ENCODE measurements around the gene ESR2. TPM values are rescaled to one million over a fixed set of nuclear protein-coding genes. Genes with fewer than 3 reads are reported as not detected.
A peak's percentile ranks its signal among the peaks of the same experiment; 100 is the strongest.

Gene ESR2
- total RNA-seq, 2 donors from 2014 or later = 0.31 to 1.3 TPM

- intact Hi-C loops (cut with DNase I) = no loop called here
- ATAC-seq (peak; percentile 85 to 89), DNase-seq (peak; percentile 63)
Measured at GRCh38 chr14:64209444-64210131, 84.6 kb downstream of the ESR2 start.

DNA sequence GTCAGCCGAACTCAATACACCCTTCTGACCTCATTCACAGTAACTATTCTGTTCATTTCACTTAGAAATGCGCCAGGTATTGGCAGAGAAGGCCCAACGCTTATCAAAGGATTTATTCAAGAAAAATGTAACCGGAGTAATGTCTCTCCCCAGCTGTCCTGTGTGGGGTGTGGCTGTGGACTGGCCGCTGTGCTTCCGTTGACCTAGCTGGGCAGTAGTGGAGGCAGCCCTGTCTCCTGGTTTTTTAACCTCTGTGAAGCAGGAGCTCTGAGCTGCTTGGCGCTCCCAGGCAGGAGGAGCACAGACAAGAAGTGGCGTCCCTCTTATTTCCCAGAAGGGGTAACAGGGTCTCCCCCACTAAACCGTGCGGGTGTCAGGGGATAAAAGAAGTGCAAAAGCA lies 85.2 kb downstream of the ESR2 start:
- no peak for DNase-seq
- ATAC-seq = peak; percentile 16 to 60
- intact Hi-C loops (cut with DNase I) = no loop called here

DNA sequence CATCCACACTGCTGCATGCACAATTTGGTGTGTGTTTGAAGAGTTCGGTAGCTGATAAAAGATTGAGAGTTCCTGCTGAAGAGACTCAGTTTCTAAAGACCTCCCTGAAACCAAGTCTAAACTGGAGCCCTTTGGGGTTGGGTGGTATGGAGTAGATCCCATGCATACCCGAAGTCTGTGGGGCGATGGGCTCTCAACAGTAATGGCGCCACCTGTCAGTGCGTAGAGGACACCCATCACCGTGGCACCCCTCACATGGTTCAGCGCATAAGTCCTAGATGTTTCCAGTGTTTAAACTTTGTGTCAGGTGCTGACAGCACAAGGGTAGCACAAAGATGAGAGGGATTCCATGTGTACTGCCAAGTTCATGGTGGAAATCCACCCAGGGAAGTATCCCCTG lies 85.9 kb downstream of the ESR2 start:
- no peak for ATAC-seq
- no peak for DNase-seq
- intact Hi-C loops (cut with DNase I) = no loop called here

DNA sequence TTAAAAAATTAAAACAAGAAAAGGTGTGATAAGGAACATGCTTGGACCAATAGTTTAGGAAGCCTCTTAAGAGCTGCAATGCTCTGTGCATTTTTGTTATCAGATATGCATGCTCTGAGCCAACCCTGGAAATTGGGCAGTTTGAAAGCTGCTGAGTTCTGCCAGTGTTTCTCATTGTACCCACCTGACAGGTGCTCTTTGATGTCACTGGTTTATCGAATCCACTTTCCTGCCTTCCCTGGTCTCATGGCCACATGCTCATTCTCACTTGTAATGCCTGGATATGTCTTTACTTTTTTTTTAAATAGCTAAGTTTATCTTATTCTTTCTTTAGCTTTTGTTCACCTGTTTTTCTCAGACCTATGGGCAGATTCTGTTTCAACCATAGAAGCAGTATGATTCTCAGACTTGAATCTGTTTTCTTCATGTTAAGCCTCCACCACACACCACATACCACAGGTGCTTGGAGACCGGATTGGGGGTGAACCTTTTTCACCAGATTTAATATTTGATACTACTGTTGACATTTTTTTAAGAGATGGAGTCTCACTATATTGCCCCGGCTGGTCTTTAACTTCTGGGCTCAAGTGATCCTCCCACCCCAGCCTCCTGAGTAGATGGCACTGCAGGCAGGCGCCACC lies 90.7 kb downstream of the ESR2 start:
- no peak for DNase-seq
- ATAC-seq = no peak
- intact Hi-C loops (cut with DNase I) = no loop called here

DNA sequence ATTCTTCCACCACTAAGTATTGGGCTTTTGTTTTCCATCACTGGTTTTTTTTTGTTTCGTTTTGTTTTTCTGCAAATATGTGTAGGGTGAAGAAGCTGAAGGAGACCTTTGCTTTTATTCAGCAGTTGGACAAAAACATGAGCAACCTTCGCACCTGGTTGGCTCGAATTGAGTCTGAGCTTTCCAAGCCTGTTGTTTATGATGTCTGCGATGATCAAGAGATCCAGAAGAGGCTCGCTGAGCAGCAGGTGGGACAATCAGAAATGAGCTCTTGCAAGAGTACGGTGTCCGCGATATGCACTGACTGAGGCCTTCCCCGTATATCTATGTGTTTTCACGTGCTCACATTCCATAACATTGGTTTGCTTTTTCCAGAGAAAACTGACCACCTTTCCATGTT lies 91.5 kb downstream of the ESR2 start:
- ATAC-seq = no peak
- intact Hi-C loops (cut with DNase I) = no loop called here
- DNase-seq = no peak

DNA sequence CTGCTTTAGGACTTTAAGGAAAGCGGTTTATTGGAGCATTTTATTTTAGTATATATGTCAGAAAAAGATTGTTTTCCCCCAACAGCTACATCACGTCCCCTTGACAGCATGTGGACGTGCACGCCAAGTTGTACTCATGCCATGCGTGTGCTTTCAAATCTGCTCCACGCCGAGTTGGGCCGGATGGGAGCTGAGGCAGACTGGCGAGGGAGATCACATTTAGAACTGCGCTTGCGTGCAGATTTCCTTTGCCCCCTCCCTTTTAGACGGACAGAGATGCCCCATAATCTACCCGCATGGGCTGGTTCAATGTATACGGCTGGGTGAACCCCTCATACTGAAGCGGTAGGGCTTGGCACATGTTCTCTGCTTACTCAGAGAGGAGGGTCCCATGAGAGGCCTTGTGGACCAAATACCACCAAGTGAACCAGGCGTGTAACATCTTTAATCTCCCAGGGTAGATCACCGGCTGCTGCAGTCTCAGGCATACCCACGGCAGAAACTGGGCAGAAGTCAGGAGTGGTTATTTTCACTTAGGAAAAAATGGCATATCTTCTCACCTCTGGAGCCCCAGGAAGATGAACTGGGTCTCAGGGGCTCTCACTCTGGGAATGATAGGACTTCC lies 92.1 kb downstream of the ESR2 start:
- intact Hi-C loops (cut with DNase I) = no loop called here
- ATAC-seq (no peak), DNase-seq (no peak)

DNA sequence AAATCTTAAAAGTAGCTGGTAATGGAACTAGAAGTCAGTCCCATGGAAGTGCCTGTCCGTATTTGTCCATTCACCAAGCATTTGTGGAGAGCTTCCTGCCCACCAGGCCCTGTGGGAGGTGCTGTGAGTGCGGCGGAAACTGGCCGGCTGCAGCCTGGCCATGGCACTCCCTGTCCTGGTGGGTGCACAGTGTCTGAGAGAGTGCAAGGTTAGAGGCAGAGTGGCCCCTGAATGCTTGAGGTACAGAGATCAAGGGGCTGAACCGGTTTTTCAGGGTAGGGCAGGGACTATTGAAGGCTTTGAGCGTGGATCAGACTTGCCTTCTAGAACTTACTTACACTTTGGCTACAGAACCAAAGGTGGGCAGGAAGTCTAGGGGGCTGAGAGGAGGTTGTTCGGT lies 92.9 kb downstream of the ESR2 start:
- intact Hi-C loops (cut with DNase I) = no loop called here
- no peak for DNase-seq
- ATAC-seq = no peak

- ATAC-seq = peak; percentile 56 to 82
- DNase-seq = peak; percentile 51
- intact Hi-C loops (cut with DNase I) = no loop called here
Measured at GRCh38 chr14:64200170-64200569, 94.0 kb downstream of the ESR2 start.

DNA sequence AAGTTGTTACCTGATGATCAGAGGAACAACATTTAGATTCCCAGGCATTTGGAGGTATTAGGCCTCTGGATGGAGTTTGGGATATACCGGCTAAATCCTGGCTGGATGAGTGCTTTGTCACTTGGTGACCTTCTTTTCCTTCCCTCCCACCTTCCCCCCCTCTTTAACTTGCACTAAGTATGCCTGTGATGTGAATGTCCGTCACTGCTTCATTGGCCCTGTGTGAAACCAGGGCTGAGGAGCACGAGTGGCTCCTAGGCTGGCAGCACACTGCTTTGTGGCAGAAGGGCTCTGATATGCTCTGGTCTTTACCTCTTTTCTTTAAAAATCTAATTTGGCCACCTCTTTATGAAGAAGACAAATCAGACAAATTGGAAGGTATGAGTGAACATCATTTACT lies 95.7 kb downstream of the ESR2 start:
- intact Hi-C loops (cut with DNase I) = no loop called here
- ATAC-seq (no peak), DNase-seq (no peak)

DNA sequence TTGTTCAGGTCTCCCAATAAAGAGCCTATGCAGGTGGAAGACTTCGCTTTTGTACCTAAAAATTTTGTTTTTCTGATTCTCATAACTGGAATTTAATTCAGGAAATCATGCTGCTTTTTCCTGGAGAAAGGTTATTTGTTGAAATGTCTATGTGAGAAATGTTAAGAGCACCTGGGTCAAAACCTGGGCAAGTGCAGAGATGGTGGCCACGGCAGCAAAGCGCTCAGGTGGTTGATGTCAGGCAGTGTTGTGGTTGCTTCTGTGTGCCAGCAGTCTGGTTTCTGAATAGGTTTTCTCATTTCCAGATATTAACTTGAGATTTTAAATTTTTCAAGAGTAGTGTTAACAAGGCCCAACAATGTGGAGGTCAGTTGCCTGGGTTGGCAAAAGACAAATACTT lies 96.2 kb downstream of the ESR2 start:
- intact Hi-C loops (cut with DNase I) = no loop called here
- DNase-seq = no peak
- no peak for ATAC-seq

DNA sequence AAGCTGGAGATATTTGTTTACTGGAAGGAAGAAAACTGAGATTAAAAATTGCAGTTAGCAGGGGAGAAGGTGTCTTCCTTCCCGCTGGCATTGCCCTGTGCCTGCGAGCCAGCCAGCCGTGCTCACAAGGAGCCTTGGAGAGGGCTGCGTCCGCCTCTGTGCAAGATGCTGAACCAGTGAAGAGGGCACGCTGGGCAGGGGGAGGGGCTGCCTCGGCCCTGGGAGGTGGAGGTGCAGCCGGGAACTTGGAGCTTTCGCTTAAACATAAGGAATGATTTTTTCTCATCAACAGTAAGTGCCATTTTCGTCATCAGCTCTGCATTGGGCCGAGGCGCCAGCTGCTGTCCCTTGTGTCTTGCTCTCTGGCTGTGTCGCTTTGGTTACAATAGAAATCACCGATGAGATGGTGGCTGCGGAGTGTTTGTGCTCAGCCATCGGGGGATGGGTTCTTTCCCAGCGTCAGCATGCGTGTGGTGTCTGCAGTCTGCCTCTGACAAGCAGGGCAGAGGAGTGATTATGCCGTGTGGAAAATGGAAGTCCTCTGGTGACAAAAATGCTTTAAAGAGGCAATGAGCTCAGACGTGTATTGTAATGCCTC lies 97.3 kb downstream of the ESR2 start:
- ATAC-seq = peak; percentile 82
- intact Hi-C loops (cut with DNase I) = no loop called here
- DNase-seq = peak; percentile 58

DNA sequence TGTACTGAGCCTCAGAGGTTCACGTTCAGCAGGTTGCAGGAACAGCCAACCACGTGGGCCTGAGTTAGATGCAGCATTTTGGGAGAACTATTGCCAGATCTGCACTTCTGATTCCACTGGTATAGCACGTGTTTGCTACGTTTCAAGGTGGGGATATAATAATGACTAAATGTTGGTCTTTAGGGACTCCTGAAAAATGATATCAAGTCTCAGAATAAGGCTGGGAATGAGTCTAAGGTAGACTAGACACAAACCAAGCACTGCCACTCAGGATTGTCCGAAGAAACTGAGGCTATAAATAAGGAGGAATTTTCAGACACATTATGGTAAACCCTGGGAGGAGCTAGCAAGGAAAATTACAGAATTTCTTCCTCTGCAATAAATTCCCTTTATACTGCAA lies 98.1 kb downstream of the ESR2 start:
- DNase-seq = no peak
- intact Hi-C loops (cut with DNase I) = no loop called here
- no peak for ATAC-seq

DNA sequence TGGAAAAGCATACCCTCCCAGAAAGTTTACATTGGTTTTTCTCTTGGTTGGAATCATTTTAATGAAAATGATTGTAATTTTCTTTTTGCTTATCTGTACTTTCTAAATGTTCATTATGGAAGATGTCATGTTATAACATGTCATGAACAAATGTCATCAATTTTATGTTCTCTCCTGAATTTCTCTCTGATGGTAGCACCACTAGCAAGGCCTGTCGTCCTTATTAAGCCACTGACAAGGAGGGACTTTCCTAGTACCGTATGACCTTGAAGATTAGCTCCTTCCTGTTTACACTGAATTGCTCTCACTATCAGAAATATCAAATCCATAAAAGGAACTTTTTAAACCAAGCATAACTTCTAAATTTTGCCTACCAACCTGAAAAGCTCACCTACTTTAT lies 99.0 kb downstream of the ESR2 start:
- DNase-seq (no peak), ATAC-seq (no peak)
- intact Hi-C loops (cut with DNase I) = no loop called here

DNA sequence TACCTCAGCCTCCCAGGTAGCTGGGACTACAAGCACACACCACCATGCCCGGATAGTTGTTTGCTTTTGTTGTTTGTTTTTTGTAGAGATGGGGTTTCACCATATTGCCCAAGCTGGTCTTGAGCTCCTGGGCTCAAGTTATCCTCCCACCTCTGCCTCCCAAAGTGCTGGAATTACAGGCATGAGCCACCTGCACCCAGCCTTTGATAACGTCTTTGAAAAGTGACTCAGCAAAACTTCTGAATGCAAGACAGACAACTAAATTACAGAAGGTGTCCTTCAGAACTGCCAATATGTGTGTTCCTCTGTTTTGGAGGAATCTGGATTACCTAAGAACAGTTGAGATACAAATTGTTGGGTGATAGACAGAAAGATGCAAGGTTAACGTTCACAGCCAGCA lies 99.8 kb downstream of the ESR2 start:
- intact Hi-C loops (cut with DNase I) = no loop called here
- DNase-seq = no peak
- ATAC-seq = no peak

- DNase-seq = no peak
- ATAC-seq = peak in 1 of 2 donors; percentile 26
- intact Hi-C loops (cut with DNase I) = no loop called here
Measured at GRCh38 chr14:64193821-64194220, 100.3 kb downstream of the ESR2 start.

GRCh38 chr14:64191756-64192155 lies 102.4 kb downstream of the ESR2 start:
- ATAC-seq = no peak
- intact Hi-C loops (cut with DNase I) = no loop called here

GRCh38 chr14:64190974-64191502 lies 103.1 kb downstream of the ESR2 start:
- intact Hi-C loops (cut with DNase I) = no loop called here
- no peak for ATAC-seq
- DNase-seq = no peak

More at GRCh38 chr14:64191756-64192155, 102.4 kb downstream of the ESR2 start:
- DNase-seq = no peak

GRCh38 chr14:64187331-64187730 lies 106.8 kb downstream of the ESR2 start:
- intact Hi-C loops (cut with DNase I) = no loop called here
- DNase-seq (no peak), ATAC-seq (no peak)

DNA sequence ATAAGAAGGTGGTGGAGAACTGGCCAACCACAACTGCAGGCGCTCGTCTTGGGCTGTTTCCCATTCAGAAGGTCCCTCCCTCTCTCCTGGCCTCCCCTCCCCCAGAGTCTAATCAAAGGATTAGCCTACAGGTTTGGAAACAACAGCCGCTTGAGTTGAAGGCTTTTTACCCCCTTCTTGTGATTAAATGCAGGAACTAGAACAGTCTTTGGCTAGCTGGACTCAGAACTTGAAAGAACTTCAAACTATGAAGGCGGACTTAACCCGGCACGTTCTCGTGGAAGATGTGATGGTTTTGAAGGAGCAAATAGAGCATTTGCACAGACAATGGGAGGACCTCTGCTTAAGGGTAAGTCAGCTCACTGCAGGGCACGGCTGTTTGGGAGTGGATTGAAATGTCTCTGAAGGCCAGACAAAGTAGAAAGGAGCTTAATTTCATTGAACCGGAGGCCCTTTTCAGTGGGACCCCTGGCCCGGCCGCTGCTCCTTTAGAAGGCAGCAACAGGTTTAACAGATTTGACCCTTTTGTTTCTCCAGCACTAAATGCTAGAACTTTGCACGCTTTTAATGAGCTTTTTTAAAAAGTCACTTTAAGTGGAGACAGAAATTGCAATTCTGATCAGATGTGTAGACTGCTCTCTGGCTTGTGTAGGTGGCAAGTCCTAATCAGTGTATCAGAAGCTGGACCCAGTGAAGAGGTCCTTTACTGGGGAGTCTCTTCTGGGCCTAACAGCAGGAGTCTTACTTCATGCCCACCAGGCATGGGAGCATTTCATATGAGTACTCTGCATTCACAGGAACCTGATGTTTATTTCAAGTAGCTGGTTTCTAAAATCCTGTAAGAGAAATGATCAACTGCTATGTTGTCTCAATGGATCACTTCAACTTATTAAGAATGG lies 107.7 kb downstream of the ESR2 start:
- DNase-seq = no peak
- intact Hi-C loops (cut with DNase I) = no loop called here
- ATAC-seq = no peak

Data from left cardiac atrium (tissue), 4 donors.